Activated CD4-positive, alpha-beta T cell treated with anti-CD3 and anti-CD28 coated beads, Interleukin-2, amount 10 ng/mL, durations not matched to agents 24 days and 14 days (primary cell): Measurements from ENCODE around the gene ZNF217. TPM values are rescaled to one million over a fixed set of nuclear protein-coding genes. Genes with fewer than 3 reads are reported as not detected.

ENCODE experiments used
- DNase-seq: peaks from one replicate; pipeline ENCODE4 v3.0.0; 2022
- H3K27ac Mint-ChIP-seq: one replicate; pipeline ENCODE4 v1.8.0; 2022; ENCODE audit warnings: mild to moderate bottlenecking, mixed read lengths
- H3K27me3 Mint-ChIP-seq: one replicate; pipeline ENCODE4 v1.8.0; 2022; ENCODE audit warnings: mixed read lengths
- H3K36me3 Mint-ChIP-seq: one replicate; pipeline ENCODE4 v1.8.0; 2022; ENCODE audit warnings: low read depth, mild to moderate bottlenecking, mixed read lengths
- H3K4me1 Mint-ChIP-seq: one replicate; pipeline ENCODE4 v1.8.0; 2021; ENCODE audit warnings: mixed read lengths
- H3K4me3 Mint-ChIP-seq: one replicate; pipeline ENCODE4 v1.8.0; 2022; ENCODE audit warnings: mild to moderate bottlenecking, moderate library complexity, mixed read lengths
- H3K9me3 Mint-ChIP-seq: one replicate; pipeline ENCODE4 v1.8.0; 2021; ENCODE audit warnings: mixed read lengths
- intact Hi-C: fragments of 100-400 bp; cut with micrococcal nuclease; formaldehyde crosslinking; loops from one replicate; pipeline ENCODE4 v1.15.1; 2023
- total RNA-seq: library from RNA; stranded (reverse); gene quantifications from 2 replicates; pipeline ENCODE4 v1.2.3, GENCODE V29; 2022

Gene ZNF217
- total RNA-seq, 1 donor from 2014 or later = 58.0 TPM

GRCh38 chr20:53580376-53581111 lies 13.1 kb downstream of the ZNF217 start:
- no peak for DNase-seq
- Mint-ChIP-seq H3K4me1 (peaks cover 80% of the 10 kb centered on the region), H3K9me3 (no peaks in the 10 kb centered on the region), H3K27ac (peak overlapping the region; percentile 82), H3K27me3 (no peaks in the 10 kb centered on the region), H3K4me3 (peak overlapping the region; percentile 82), H3K36me3 (peaks cover 65% of the 10 kb centered on the region)
- intact Hi-C loops = loop anchor here (1.0 to 10.0 kb wide), 5 partner anchors 42 to 506 kb away; no protein-coding TSS in a partner anchor

GRCh38 chr20:53579581-53580375 lies 13.9 kb downstream of the ZNF217 start:
- peaks cover 81% of the 10 kb centered on the region for H3K4me1 Mint-ChIP-seq
- H3K4me3 Mint-ChIP-seq = peak overlapping the region; percentile 82
- peak overlapping the region; percentile 82 for H3K27ac Mint-ChIP-seq
- no peaks in the 10 kb centered on the region for H3K9me3 Mint-ChIP-seq
- H3K36me3 Mint-ChIP-seq = peaks cover 73% of the 10 kb centered on the region
- peak; percentile 77 for DNase-seq
- intact Hi-C loops = loop anchor here (1.0 to 10.0 kb wide), 10 partner anchors 43 to 505 kb away; no protein-coding TSS in a partner anchor
- H3K27me3 Mint-ChIP-seq = no peaks in the 10 kb centered on the region

DNA sequence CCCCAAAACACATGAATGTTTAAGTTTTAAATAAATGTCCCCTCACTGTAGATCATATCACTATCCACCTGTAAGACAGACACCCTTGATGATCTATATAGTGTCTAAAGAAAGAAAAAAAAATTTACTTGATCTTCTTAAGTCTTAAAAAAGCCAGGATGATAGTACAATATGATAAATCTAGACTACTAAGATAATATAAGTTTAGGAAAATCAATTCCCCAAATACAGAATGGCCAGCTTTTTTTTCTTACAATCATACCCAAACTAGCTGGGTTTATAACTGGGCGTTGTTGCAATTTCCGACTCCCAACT lies 14.4 kb downstream of the ZNF217 start:
- H3K27ac Mint-ChIP-seq = peak overlapping the region; percentile 82
- no peak for DNase-seq
- no peaks in the 10 kb centered on the region for H3K9me3 Mint-ChIP-seq
- H3K4me3 Mint-ChIP-seq = peak overlapping the region; percentile 82
- H3K4me1 Mint-ChIP-seq = peaks cover 79% of the 10 kb centered on the region
- H3K27me3 Mint-ChIP-seq = no peaks in the 10 kb centered on the region
- H3K36me3 Mint-ChIP-seq = peaks cover 77% of the 10 kb centered on the region
- intact Hi-C loops = loop anchor here (1.0 to 2.0 kb wide), 5 partner anchors 129 to 484 kb away; no protein-coding TSS in a partner anchor

DNA sequence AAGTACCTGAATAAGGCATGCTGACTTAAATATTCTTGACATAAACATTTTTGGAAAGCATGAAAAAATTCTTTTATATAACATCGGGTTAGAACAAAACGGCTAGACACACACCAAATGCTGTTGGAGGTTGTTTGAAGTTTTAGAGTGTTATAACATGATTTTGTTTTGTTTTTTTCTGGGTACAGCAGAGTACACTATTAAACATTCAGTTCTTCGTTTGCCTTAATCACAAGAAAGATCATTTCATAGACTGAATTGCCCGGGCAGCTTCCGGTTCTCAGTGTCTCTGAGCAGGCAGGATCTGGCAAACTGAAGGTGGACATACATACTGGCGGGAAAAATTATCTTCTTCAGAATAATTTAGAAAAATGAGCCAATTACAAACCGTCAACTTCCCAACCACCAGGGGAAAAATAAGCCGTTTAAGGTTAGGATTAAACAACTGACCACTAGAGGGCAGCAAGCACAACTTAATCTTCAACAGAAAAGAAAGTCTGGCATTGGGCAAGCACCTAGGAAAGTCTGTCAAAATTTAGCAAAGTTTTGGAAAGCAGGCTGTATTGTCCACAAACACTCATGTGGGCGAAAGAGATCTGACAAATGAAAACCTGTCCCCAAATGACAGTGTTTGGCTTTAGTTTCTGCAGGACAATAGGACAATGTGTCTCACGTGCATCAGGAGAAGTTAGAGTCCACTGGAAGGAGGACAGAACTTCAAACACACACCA lies 15.0 kb downstream of the ZNF217 start:
- no peaks in the 10 kb centered on the region for H3K27me3 Mint-ChIP-seq
- H3K4me3 Mint-ChIP-seq = peak overlapping the region; percentile 82
- peaks cover 83% of the 10 kb centered on the region for H3K36me3 Mint-ChIP-seq
- H3K27ac Mint-ChIP-seq = peak overlapping the region; percentile 82
- peaks cover 75% of the 10 kb centered on the region for H3K4me1 Mint-ChIP-seq
- DNase-seq = peak; percentile 92
- no peaks in the 10 kb centered on the region for H3K9me3 Mint-ChIP-seq
- intact Hi-C loops = loop anchor here (1.0 to 2.0 kb wide), 6 partner anchors 130 to 484 kb away; no protein-coding TSS in a partner anchor

- Mint-ChIP-seq H3K4me3 (no peak overlapping the region), H3K36me3 (peaks cover 84% of the 10 kb centered on the region), H3K27me3 (no peaks in the 10 kb centered on the region), H3K4me1 (peaks cover 65% of the 10 kb centered on the region), H3K9me3 (no peaks in the 10 kb centered on the region), H3K27ac (peak overlapping the region; percentile 41)
- intact Hi-C loops = no loop called here
- DNase-seq = no peak
Observed at GRCh38 chr20:53576586-53577318, 16.9 kb downstream of the ZNF217 start.

DNA sequence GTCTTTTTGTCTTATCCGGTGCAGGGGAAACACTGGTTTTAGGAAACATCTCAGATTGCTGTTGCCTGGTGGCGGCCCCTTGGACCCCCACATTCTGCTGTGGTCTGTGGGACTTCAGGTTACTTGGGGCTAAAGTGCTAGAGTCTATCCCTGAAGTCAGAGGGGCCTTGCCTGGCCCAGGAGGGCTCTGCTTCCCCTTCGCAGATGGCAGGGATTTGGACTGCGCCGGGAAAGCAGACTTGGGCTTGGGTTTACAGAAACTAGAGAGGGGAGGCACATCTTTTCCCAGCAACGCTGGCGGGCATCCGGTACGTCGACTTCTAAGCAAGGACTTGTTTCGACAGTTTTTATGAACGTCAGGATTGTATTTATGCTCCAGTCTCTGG lies 17.5 kb downstream of the ZNF217 start:
- peak overlapping the region; percentile 60 for H3K27ac Mint-ChIP-seq
- H3K27me3 Mint-ChIP-seq = no peaks in the 10 kb centered on the region
- peaks cover 83% of the 10 kb centered on the region for H3K36me3 Mint-ChIP-seq
- no peaks in the 10 kb centered on the region for H3K9me3 Mint-ChIP-seq
- H3K4me3 Mint-ChIP-seq = no peak overlapping the region
- no peak for DNase-seq
- peaks cover 64% of the 10 kb centered on the region for H3K4me1 Mint-ChIP-seq
- intact Hi-C loops = no loop called here

GRCh38 chr20:53575481-53576194 lies 18.0 kb downstream of the ZNF217 start:
- intact Hi-C loops = no loop called here
- Mint-ChIP-seq H3K4me1 (peaks cover 62% of the 10 kb centered on the region), H3K27me3 (no peaks in the 10 kb centered on the region), H3K9me3 (no peaks in the 10 kb centered on the region), H3K36me3 (peaks cover 84% of the 10 kb centered on the region), H3K4me3 (peak overlapping the region; percentile 32), H3K27ac (peak overlapping the region; percentile 51)
- DNase-seq = no peak

DNA sequence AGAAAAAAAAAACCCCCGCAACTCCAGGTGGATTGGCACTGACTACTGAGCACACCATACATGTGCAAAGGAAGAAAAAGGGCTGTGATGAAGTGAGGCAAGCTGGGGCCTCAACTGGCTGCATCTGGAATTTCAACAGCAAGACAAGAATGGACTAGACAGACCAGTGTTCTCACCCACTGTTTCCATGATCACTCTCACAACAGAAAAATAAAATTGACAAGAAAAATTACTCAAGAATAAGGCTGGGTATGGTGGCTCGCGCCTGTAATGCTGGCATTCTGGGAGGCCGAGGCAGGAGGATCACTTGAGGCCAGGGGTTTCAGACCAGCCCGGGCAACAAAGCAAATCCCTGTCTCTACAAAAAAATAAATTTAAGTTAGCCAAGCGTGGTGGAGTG lies 18.8 kb downstream of the ZNF217 start:
- peaks cover 81% of the 10 kb centered on the region for H3K36me3 Mint-ChIP-seq
- H3K4me1 Mint-ChIP-seq = peaks cover 57% of the 10 kb centered on the region

DNA sequence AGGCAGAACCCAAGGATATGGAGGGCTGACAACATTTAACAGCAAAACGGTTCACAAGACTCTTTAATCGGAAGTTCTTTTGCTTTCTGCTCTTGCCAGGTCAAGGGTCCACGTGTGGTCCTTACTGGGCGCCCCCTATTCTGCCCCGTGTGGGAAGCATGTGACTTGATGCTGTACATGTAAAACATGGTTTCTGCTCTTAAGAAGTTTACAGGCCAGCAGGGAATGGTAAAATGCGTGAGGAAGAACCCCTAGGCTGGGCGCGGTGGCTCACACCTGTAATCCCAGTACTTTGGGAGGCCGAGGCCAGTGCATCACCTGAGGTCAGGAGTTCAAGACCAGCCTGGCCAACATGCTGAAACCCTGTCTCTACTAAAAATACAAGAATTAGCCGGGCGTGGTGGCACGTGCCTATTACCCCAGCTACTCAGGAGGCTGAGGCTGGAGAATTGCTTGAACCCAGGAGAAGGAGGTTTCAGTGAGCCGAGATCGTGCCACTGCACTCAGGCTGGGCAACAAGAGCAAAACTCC lies 19.3 kb downstream of the ZNF217 start:
- Mint-ChIP-seq H3K9me3 (no peaks in the 10 kb centered on the region), H3K4me3 (no peak overlapping the region), H3K36me3 (peaks cover 81% of the 10 kb centered on the region), H3K27me3 (no peaks in the 10 kb centered on the region), H3K27ac (peak overlapping the region; percentile 47), H3K4me1 (peaks cover 54% of the 10 kb centered on the region)
- no peak for DNase-seq
- intact Hi-C loops = no loop called here

More for the DNA sequence above, 18.8 kb downstream of the ZNF217 start:
- Mint-ChIP-seq H3K4me3 (no peak overlapping the region), H3K27ac (peak overlapping the region; percentile 48), H3K27me3 (no peaks in the 10 kb centered on the region), H3K9me3 (no peaks in the 10 kb centered on the region)
- intact Hi-C loops = no loop called here
- no peak for DNase-seq

GRCh38 chr20:53571555-53572286 lies 21.9 kb downstream of the ZNF217 start:
- H3K36me3 Mint-ChIP-seq = peaks cover 80% of the 10 kb centered on the region
- peaks cover 37% of the 10 kb centered on the region for H3K4me1 Mint-ChIP-seq
- DNase-seq = no peak
- no peak overlapping the region for H3K4me3 Mint-ChIP-seq
- intact Hi-C loops = no loop called here
- H3K9me3 Mint-ChIP-seq = no peaks in the 10 kb centered on the region
- H3K27ac Mint-ChIP-seq = peak overlapping the region; percentile 49
- no peaks in the 10 kb centered on the region for H3K27me3 Mint-ChIP-seq

DNA sequence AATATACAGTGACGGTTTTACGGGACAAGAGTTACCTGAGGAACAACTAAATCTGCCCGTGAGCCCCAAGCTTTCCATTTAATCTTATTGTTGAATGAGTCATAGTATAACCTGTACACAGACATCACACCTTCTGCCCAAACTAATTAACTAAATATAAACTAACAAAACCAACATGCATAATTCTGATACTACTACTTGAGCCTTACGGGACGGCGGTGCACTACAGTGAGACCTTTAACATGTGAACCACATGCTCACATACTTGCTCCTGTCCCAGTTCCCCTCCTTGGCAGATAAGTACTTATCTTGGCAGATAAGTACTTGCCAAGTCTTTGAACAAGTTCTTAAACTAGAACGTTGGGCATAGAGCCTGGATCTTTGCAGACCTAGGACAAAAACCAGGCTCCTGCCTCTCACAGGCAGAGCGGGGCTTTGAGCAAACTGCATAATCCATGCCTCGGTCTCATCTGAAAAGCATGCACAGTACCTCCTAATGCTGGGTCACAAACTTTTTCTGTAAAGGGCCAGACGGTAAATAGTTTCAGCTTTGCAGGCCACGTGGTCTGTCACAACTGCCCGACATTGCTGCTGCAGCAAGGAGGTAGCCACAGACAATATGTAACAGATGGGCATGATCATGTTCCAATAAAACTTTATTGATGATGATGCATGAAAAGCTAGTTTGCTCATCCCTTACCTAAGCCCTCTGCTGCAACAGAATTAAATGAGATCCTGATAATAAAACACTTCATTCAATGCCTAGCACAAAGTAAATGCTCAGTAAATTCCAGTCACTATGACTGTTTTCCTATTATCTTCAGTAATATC lies 23.0 kb downstream of the ZNF217 start:
- DNase-seq = no peak
- Mint-ChIP-seq H3K4me3 (no peak overlapping the region), H3K27me3 (no peaks in the 10 kb centered on the region), H3K27ac (no peak overlapping the region), H3K9me3 (no peaks in the 10 kb centered on the region), H3K36me3 (peaks cover 78% of the 10 kb centered on the region), H3K4me1 (peaks cover 27% of the 10 kb centered on the region)
- intact Hi-C loops = no loop called here
